ENCODE measurements around the gene NME7.

DNA sequence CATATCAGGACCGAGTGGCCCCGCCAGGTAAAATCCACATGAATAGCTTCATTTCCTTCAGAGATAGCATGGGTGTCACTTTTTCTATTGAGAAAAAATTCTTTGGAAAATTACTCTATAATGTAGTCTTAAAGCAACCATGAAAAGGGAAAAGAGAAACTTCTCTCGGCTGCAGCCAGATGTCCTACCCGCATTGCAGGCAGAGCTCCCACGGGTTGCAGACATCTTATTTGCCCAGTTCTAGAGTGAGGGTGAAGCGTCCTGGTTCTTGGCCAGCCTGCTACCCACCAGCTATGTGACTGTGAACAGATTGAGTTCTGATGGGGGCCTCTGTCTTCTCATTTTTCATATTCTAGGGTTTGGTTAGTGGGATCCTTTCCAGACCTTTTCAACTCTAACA, 256.1 kb downstream of the NME7 start:
- TF ChIP-seq CTCF (IDR thresholded peaks at IDR 0.05): no peak
- TF ChIP-seq POLR2A (IDR thresholded peaks at IDR 0.05): no peak

All from vagina (tissue), 2 donors.